OCI-LY7 (cell line): ENCODE results near the gene TCFL5. TPM values are rescaled to one million over a fixed set of nuclear protein-coding genes. Genes with fewer than 3 reads are reported as not detected.

Experiments used
- BruUV-seq: library from RNA; stranded (reverse); fragments of 400-500 nt; replicated peaks from 2 replicates; lab custom pipeline; 2021; lab: Mats Ljungman, UMichigan
- CTCF ChIA-PET: fragments of 300-600 bp; sonication (Branson Sonifier 250); formaldehyde crosslinking; loops from one replicate; lab custom pipeline; 2022; ENCODE audit warnings: antibody characterized with exemption; ENCODE audit not compliant: unreplicated experiment; lab: Charles Lee
- POLR2A ChIA-PET: fragments of 300-600 bp; sonication (Branson Sonifier 250); formaldehyde crosslinking; loops from one replicate; lab custom pipeline; 2022; ENCODE audit warnings: antibody characterized with exemption; lab: Charles Lee
- DNase-seq: peaks from one replicate; pipeline ENCODE4 v3.0.0-alpha.2; 2015; ENCODE audit warnings: low spot score
- H2AFZ ChIP-seq: fragments of 200-600 bp; sonication (generic), shearing (Covaris generic); 2 replicates; pipeline ENCODE4 v1.6.1; 2014; ENCODE audit warnings: mild to moderate bottlenecking, antibody characterized with exemption, low read length, moderate library complexity
- H3K27ac ChIP-seq: fragments of 200-600 bp; sonication (generic); 2 replicates; pipeline ENCODE4 v1.5.1; 2014; ENCODE audit warnings: mixed run types, low read depth, mild to moderate bottlenecking, moderate library complexity, low read length, inconsistent platforms; ENCODE audit not compliant: poor library complexity, severe bottlenecking
- H3K36me3 ChIP-seq: fragments of 200-600 bp; sonication (generic); 2 replicates; pipeline ENCODE4 v1.6.1; 2014; ENCODE audit warnings: mild to moderate bottlenecking, antibody characterized with exemption, low read length, moderate library complexity, mixed read lengths; ENCODE audit not compliant: insufficient read depth
- H3K4me1 ChIP-seq: fragments of 200-600 bp; sonication (generic); 2 replicates; pipeline ENCODE4 v1.5.1; 2014; ENCODE audit warnings: mild to moderate bottlenecking, low read length; ENCODE audit not compliant: insufficient read depth, poor library complexity, severe bottlenecking
- H3K4me2 ChIP-seq: fragments of 200-600 bp; sonication (generic); 2 replicates; pipeline ENCODE4 v1.6.1; 2014; ENCODE audit warnings: mild to moderate bottlenecking, low read length
- H3K4me3 ChIP-seq: fragments of 200-600 bp; sonication (generic); 2 replicates; pipeline ENCODE4 v1.5.1; 2014; ENCODE audit warnings: mild to moderate bottlenecking, low read depth, low read length; ENCODE audit not compliant: poor library complexity, severe bottlenecking
- H3K79me2 ChIP-seq: fragments of 200-600 bp; sonication (generic); 2 replicates; pipeline ENCODE4 v1.6.1; 2016; ENCODE audit warnings: low read depth, mild to moderate bottlenecking, low read length, moderate library complexity, mixed read lengths; ENCODE audit not compliant: insufficient read depth
- H3K9me2 ChIP-seq: fragments of 200-600 bp; sonication (generic); 2 replicates; pipeline ENCODE4 v1.6.1; 2016; ENCODE audit warnings: mild to moderate bottlenecking, low read length, mixed read lengths; ENCODE audit not compliant: insufficient read depth
- H3K9me3 ChIP-seq: fragments of 200-600 bp; sonication (generic); 2 replicates; pipeline ENCODE4 v1.6.1; 2014; ENCODE audit warnings: mild to moderate bottlenecking, mixed run types, low read length, mixed read lengths
- H4K20me1 ChIP-seq: fragments of 200-600 bp; sonication (generic); 2 replicates; pipeline ENCODE4 v1.6.1; 2014; ENCODE audit warnings: mild to moderate bottlenecking, antibody characterized with exemption, low read length, moderate library complexity, mixed read lengths; ENCODE audit not compliant: insufficient read depth
- EZH2phosphoT487 ChIP-seq: fragments of 200-600 bp; sonication (generic); IDR thresholded peaks from 2 replicates; pipeline ENCODE4 v1.6.1; 2018; ENCODE audit warnings: low read depth, borderline replicate concordance, mild to moderate bottlenecking, mixed run types, antibody characterized with exemption, low read length, moderate library complexity, mixed read lengths
- intact Hi-C: fragments of 100-400 bp; cut with micrococcal nuclease; formaldehyde crosslinking; loops from one replicate; pipeline ENCODE4 v1.10.0; 2022; ENCODE audit not compliant: unreplicated experiment
- total RNA-seq, 2 experiments: library from RNA; depleted of rRNA in 1 of 2; stranded (reverse); fragments of >200 nt in 1 of 2; shearing (Covaris generic) in 1 of 2; gene quantifications; 2 replicates each; pipeline ENCODE4 v1.2.3, GENCODE V29; 2014 to 2022
- TF ChIP-seq, protein P1 (sequence below): fragments of 200-600 bp; sonication (generic); conservative IDR thresholded peaks from 2 replicates; pipeline ENCODE4 v1.5.1; 2014; ENCODE audit warnings: mild to moderate bottlenecking, antibody characterized with exemption, low read length, moderate library complexity, mixed read lengths

TCFL5 gene
- total RNA-seq, 2 experiments from 2014 or later = 8.7 to 9.5 TPM

DNA sequence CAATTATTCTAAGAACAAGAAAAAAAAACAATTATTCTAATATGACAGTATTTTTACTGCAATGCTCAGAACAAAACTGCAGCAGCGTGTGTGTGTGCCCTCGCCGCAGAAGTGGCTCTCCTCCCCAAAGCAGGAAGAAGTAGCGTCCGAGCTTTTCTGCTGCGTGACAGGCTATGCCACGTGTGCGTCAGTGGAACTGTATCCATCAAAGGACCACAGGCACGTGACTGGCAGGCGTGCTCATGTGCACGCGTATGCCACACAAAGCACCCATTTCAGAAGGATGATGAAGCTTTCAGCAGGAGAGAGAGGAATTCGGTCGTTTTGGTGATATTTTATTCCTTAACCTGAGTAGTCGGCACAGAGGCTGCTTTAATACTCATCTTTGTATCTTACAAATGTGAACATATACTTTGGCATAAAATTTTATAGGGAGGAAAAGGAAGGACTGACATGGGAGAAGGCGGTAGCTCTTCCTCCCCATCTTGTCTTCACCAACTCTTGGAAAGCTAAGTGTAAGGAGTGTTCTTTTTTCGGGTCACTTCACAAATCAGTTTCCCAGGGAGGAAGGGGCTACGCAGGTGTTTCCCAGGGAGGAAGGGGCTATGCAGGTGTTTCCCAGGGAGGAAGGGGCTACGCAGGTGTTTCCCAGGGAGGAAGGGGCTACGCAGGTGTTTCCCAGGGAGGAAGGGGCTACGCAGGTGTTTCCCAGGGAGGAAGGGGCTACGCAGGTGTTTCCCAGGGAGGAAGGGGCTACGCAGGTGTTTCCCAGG lies 3.4 kb downstream of the TCFL5 start:
- CTCF ChIA-PET = no interaction called here
- no TSS peak for BruUV-seq

DNA sequence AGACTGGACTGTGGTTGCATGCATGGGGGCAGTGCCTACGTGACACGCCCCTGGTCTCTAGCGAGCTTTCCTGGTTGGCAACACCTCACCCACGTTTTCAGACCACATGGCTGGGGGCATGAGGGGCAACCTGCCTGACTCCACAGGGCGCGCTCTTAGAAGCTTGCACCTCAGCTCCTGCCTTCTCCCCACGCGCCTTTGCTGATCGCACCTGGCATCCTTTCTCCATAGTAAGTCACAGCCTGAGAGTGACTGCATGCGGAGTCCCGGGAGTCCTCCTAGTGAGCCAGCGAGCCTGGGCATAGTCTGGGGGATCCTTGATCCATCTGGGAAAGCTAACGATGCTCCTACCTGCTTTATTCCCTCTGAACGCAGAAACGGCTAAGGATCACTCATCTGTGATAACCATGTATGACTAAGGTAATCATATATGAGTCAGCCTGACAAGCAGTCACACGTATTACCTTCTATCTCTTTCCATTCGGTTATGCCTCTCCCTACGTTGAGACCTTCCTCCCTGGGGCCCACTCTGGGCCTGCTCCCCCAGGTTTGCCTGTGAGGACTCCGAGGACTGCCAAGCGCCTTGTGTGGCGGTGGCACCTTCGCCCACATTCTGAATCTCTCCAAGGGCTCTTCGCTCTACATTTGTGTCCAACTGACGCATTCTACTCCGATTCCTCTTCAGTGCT lies 4.5 kb downstream of the TCFL5 start:
- Histone ChIP-seq H4K20me1 (no peaks in the 10 kb centered on the region), H3K36me3 (peaks cover 55% of the 10 kb centered on the region), H3K4me2 (no peak overlapping the region), H3K9me3 (no peaks in the 10 kb centered on the region), H2AFZ (no peak overlapping the region), H3K27ac (no peak overlapping the region), H3K4me1 (peaks cover 27% of the 10 kb centered on the region), H3K4me3 (no peak overlapping the region), H3K9me2 (no peaks in the 10 kb centered on the region), H3K79me2 (peaks cover 7% of the 10 kb centered on the region; the same call in 1 of the 2 replicates)
- TF ChIP-seq, protein P1, sequence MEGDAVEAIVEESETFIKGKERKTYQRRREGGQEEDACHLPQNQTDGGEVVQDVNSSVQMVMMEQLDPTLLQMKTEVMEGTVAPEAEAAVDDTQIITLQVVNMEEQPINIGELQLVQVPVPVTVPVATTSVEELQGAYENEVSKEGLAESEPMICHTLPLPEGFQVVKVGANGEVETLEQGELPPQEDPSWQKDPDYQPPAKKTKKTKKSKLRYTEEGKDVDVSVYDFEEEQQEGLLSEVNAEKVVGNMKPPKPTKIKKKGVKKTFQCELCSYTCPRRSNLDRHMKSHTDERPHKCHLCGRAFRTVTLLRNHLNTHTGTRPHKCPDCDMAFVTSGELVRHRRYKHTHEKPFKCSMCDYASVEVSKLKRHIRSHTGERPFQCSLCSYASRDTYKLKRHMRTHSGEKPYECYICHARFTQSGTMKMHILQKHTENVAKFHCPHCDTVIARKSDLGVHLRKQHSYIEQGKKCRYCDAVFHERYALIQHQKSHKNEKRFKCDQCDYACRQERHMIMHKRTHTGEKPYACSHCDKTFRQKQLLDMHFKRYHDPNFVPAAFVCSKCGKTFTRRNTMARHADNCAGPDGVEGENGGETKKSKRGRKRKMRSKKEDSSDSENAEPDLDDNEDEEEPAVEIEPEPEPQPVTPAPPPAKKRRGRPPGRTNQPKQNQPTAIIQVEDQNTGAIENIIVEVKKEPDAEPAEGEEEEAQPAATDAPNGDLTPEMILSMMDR = no peak
- TF ChIP-seq EZH2phosphoT487 = no peak
- intact Hi-C loops = no loop called here
- BruUV-seq = no TSS peak
- ChIA-PET POLR2A (no interaction called here), CTCF (no interaction called here)
- no peak for DNase-seq

More for the DNA sequence above, 3.4 kb downstream of the TCFL5 start:
- H3K4me2 ChIP-seq = no peak overlapping the region
- peaks cover 28% of the 10 kb centered on the region for H3K4me1 ChIP-seq
- no peak for DNase-seq
- no peak overlapping the region for H3K27ac ChIP-seq
- no peaks in the 10 kb centered on the region for H3K9me3 ChIP-seq
- H4K20me1 ChIP-seq = no peaks in the 10 kb centered on the region
- intact Hi-C loops = no loop called here
- no peak overlapping the region for H2AFZ ChIP-seq
- H3K9me2 ChIP-seq = no peaks in the 10 kb centered on the region
- no peak overlapping the region for H3K4me3 ChIP-seq
- TF ChIP-seq EZH2phosphoT487 = no peak
- TF ChIP-seq, protein P1 = no peak
- POLR2A ChIA-PET = no interaction called here
- H3K79me2 ChIP-seq = peaks cover 7% of the 10 kb centered on the region; the same call in 1 of the 2 replicates
- peaks cover 46% of the 10 kb centered on the region for H3K36me3 ChIP-seq
